ENCODE results near the gene TIGD6. TPM values are rescaled to one million over a fixed set of nuclear protein-coding genes. Genes with fewer than 3 reads are reported as not detected.

TIGD6 gene
- total and polyA plus RNA-seq, 2 donors (not counting 3 experiments of a cell fraction or from before 2014, with no cell fraction given): 3.6 to 5.4 TPM

- peaks cover 47% of the 10 kb centered on the region for H3K79me2 ChIP-seq (ENCODE audit: control insufficient read depth, insufficient read depth, low read length)
- H4K20me1 ChIP-seq (replicated peaks; ENCODE audit: control insufficient read depth, extremely low read depth, insufficient read depth, low read length): peaks cover 2% of the 10 kb centered on the region
- CTCF ChIA-PET: interaction anchor here (0.7 to 2.2 kb wide), 5 partner anchors 11 to 174 kb away, joined by 3 to 10 read pairs (median 4); no protein-coding TSS in a partner anchor
- peak overlapping the region; percentile 85 for H3K9ac ChIP-seq (replicated peaks; ENCODE audit: extremely low read depth, insufficient read depth, low read length)
- dilution Hi-C loops (cut with MboI; ENCODE audit: extremely low pct_ligation_motif_present, low sequenced_read_pairs): no loop called here
- peak overlapping the region; percentile 72 for H3K27ac ChIP-seq (ENCODE audit: insufficient read depth, low read depth, low read length)
- FAIRE-seq: peak; percentile 84
- POLR2A ChIA-PET: interaction anchor here (0.8 kb wide), 1 partner anchor 20 kb away, joined by 8 read pairs; no protein-coding TSS in a partner anchor
- H3K4me2 ChIP-seq (ENCODE audit: insufficient read depth, low read length): peak overlapping the region; percentile 92
- DNase-seq (ENCODE audit: low read depth, low spot score): peak; percentile 78
- H3K4me1 ChIP-seq (ENCODE audit: control insufficient read depth, extremely low read depth, insufficient read depth, low read length): peaks cover 23% of the 10 kb centered on the region
- TF ChIP-seq POLR2AphosphoS5 (IDR thresholded peaks at IDR 0.05; ENCODE audit: insufficient read depth, low read depth, low read length) (no peak), CTCF (IDR thresholded peaks at IDR 0.05; ENCODE audit: extremely low read depth in 1 of 2, insufficient read depth in 1 of 2, low read depth in 1 of 2, low read length in 2 of 2) (peak; percentile 71), MYC (IDR thresholded peaks at IDR 0.05; ENCODE audit: low read depth, low read length) (no peak)
- H3K9me3 ChIP-seq (replicated peaks; ENCODE audit: control insufficient read depth, insufficient read depth, low read length): no peaks in the 10 kb centered on the region
- H3K4me3 ChIP-seq (replicated peaks in 1 of 3; ENCODE audit: insufficient read depth in 1 of 3, low read depth in 1 of 3, low read length in 3 of 3): peak overlapping the region; percentile 42 to 97 (median 86)
- intact Hi-C loops (cut with micrococcal nuclease): loop anchor here (1.0 to 5.0 kb wide), 5 partner anchors 20 to 217 kb away; no protein-coding TSS in a partner anchor
- H3K9me1 ChIP-seq (replicated peaks; ENCODE audit: control insufficient read depth, extremely low read depth, insufficient read depth, low read length): no peaks in the 10 kb centered on the region
- no peaks in the 10 kb centered on the region for H3K27me3 ChIP-seq (ENCODE audit: control insufficient read depth in 2 of 2, insufficient read depth in 2 of 2, low read length in 2 of 2)
- H3K36me3 ChIP-seq (ENCODE audit: control insufficient read depth in 2 of 2, extremely low read depth in 1 of 2, insufficient read depth in 2 of 2, low read length in 2 of 2): peaks cover 3 to 6% of the 10 kb centered on the region in 2 experiments
- TSS peak; percentile 33 for BruUV-seq (replicated peaks)
- no peak overlapping the region for H2AFZ ChIP-seq (ENCODE audit: low read depth, low read length)
Measured at GRCh38 chr5:150001660-150002486, 1.4 kb upstream of the TIGD6 start.
